Measurements from ENCODE around the gene CAPN13. TPM values are rescaled to one million over a fixed set of nuclear protein-coding genes. Genes with fewer than 3 reads are reported as not detected.

The CAPN13 gene
- total and polyA plus RNA-seq, 2 donors (not counting 3 experiments of a cell fraction or from before 2014, with no cell fraction given) = not detected

GRCh38 chr2:30705711-30706533, 101.3 kb downstream of the CAPN13 start:
- FAIRE-seq = no peak
- no TSS peak for BruUV-seq (replicated peaks)
- POLR2A ChIA-PET = no interaction called here

More at GRCh38 chr2:30705711-30706533, 101.3 kb downstream of the CAPN13 start:
- H2AFZ ChIP-seq (ENCODE audit: low read depth, low read length) = no peak overlapping the region
- no peak overlapping the region for H3K4me2 ChIP-seq (ENCODE audit: insufficient read depth, low read length)
- no peaks in the 10 kb centered on the region for H3K4me1 ChIP-seq (ENCODE audit: control insufficient read depth, extremely low read depth, insufficient read depth, low read length)
- CTCF ChIA-PET = interaction anchor here (0.9 to 12.9 kb wide), 7 partner anchors 10 to 558 kb away, joined by 3 to 542 read pairs (median 5); no protein-coding TSS in a partner anchor
- H3K27ac ChIP-seq (ENCODE audit: insufficient read depth, low read depth, low read length) = no peak overlapping the region
- no peaks in the 10 kb centered on the region for H3K27me3 ChIP-seq (ENCODE audit: control insufficient read depth in 2 of 2, insufficient read depth in 2 of 2, low read length in 2 of 2)
- no peak for DNase-seq (ENCODE audit: low read depth, low spot score)
- dilution Hi-C loops (cut with MboI; ENCODE audit: extremely low pct_ligation_motif_present, low sequenced_read_pairs) = loop anchor here (25.0 kb wide), 1 partner anchor 631 kb away; no protein-coding TSS in a partner anchor
- no peak for TF ChIP-seq JUN (IDR thresholded peaks at IDR 0.05; ENCODE audit: borderline replicate concordance, insufficient read depth, insufficient read length, low read depth)
- TF ChIP-seq EZH2 (IDR thresholded peaks at IDR 0.05; ENCODE audit: borderline replicate concordance, low read depth, low read length, severe bottlenecking) = no peak
- no peak for TF ChIP-seq CTCF (IDR thresholded peaks at IDR 0.05; ENCODE audit: extremely low read depth in 1 of 2, insufficient read depth in 1 of 2, low read depth in 1 of 2, low read length in 2 of 2)
- TF ChIP-seq POLR2AphosphoS5 (IDR thresholded peaks at IDR 0.05; ENCODE audit: insufficient read depth, low read depth, low read length) = no peak
- no peak for TF ChIP-seq POLR2A (IDR thresholded peaks at IDR 0.05; ENCODE audit: low read depth, low read length)
- TF ChIP-seq GATA2 (IDR thresholded peaks at IDR 0.05; ENCODE audit: insufficient read depth, insufficient read length, low read depth, low read length) = no peak
- no peak for TF ChIP-seq FOS (IDR thresholded peaks at IDR 0.05; ENCODE audit: borderline replicate concordance, insufficient read depth, low read length)
- TF ChIP-seq MYC (IDR thresholded peaks at IDR 0.05; ENCODE audit: low read depth, low read length) = no peak
- TF ChIP-seq, protein P1, sequence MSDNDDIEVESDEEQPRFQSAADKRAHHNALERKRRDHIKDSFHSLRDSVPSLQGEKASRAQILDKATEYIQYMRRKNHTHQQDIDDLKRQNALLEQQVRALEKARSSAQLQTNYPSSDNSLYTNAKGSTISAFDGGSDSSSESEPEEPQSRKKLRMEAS (IDR thresholded peaks at IDR 0.05; ENCODE audit: insufficient read depth, insufficient read length) = no peak
- H3K36me3 ChIP-seq (ENCODE audit: control insufficient read depth in 2 of 2, extremely low read depth in 1 of 2, insufficient read depth in 2 of 2, low read length in 2 of 2) = no peaks in the 10 kb centered on the region
- no peak overlapping the region for H3K9ac ChIP-seq (replicated peaks; ENCODE audit: extremely low read depth, insufficient read depth, low read length)
- H3K79me2 ChIP-seq (ENCODE audit: control insufficient read depth, insufficient read depth, low read length) = no peaks in the 10 kb centered on the region
- intact Hi-C loops (cut with micrococcal nuclease) = loop anchor here (2.0 kb wide), 1 partner anchor 615 kb away; no protein-coding TSS in a partner anchor
- H3K9me1 ChIP-seq (replicated peaks; ENCODE audit: control insufficient read depth, extremely low read depth, insufficient read depth, low read length) = no peaks in the 10 kb centered on the region
- H4K20me1 ChIP-seq (replicated peaks; ENCODE audit: control insufficient read depth, extremely low read depth, insufficient read depth, low read length) = no peaks in the 10 kb centered on the region
- H3K9me3 ChIP-seq (replicated peaks; ENCODE audit: control insufficient read depth, insufficient read depth, low read length) = peaks cover 2% of the 10 kb centered on the region
- H3K4me3 ChIP-seq (replicated peaks in 1 of 3; ENCODE audit: insufficient read depth in 1 of 3, low read depth in 1 of 3, low read length in 3 of 3) = no peak overlapping the region

Data from endothelial cell of umbilical vein (primary cell).